HAP-1 (cell line): ENCODE measurements around the gene FBLN5.

Experiments
- DNase-seq, 2 experiments: peaks; one replicate each; pipeline ENCODE4 v3.0.0-alpha.2; 2016 to 2020; ENCODE audit warnings: low spot score in 2 of 2
- H3K27me3 ChIP-seq: fragments of 250-450 bp; sonication (Bioruptor Pico); 2 replicates; pipeline ENCODE4 v1.5.1; 2020; ENCODE audit warnings: low read depth, mild to moderate bottlenecking, moderate library complexity
- H3K36me3 ChIP-seq: fragments of 250-450 bp; sonication (Bioruptor Pico); replicated peaks from 2 replicates; pipeline ENCODE4 v1.5.1; 2020; ENCODE audit warnings: mild to moderate bottlenecking
- H3K4me1 ChIP-seq: fragments of 250-450 bp; sonication (Bioruptor Pico); 2 replicates; pipeline ENCODE4 v1.5.1; 2020; ENCODE audit warnings: mild to moderate bottlenecking
- H3K4me3 ChIP-seq: fragments of 250-450 bp; sonication (Bioruptor Pico); 2 replicates; pipeline ENCODE4 v1.5.1; 2020; ENCODE audit warnings: mild to moderate bottlenecking, moderate library complexity
- H3K9me3 ChIP-seq: fragments of 250-450 bp; sonication (Bioruptor Pico); 2 replicates; pipeline ENCODE4 v1.5.1; 2020; ENCODE audit warnings: mild to moderate bottlenecking, moderate library complexity
- in situ Hi-C: fragments of 300-500 bp; cut with MboI; formaldehyde crosslinking; loops from 3 replicates; pipeline ENCODE4 v1.14.3; 2020; ENCODE audit warnings: low sequenced_read_pairs, inconsistent platforms, mixed read lengths

FBLN5 gene, protein sequence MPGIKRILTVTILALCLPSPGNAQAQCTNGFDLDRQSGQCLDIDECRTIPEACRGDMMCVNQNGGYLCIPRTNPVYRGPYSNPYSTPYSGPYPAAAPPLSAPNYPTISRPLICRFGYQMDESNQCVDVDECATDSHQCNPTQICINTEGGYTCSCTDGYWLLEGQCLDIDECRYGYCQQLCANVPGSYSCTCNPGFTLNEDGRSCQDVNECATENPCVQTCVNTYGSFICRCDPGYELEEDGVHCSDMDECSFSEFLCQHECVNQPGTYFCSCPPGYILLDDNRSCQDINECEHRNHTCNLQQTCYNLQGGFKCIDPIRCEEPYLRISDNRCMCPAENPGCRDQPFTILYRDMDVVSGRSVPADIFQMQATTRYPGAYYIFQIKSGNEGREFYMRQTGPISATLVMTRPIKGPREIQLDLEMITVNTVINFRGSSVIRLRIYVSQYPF

GRCh38 chr14:91947475-91948184 is at the start of gene FBLN5:
Gene FBLN5, minus strand, starts transcription at chr14:91947694. Its CDS starts 465 bp downstream, at chr14:91947229.
- H3K4me1 ChIP-seq = peaks cover 8% of the 10 kb centered on the region; the same call in 1 of the 2 replicates
- in situ Hi-C loops = no loop called here
- peak within 1 kb of the TSS; percentile 48 for H3K4me3 ChIP-seq
- no peaks in the 10 kb centered on the region for H3K9me3 ChIP-seq
- H3K27me3 ChIP-seq = no peaks in the 10 kb centered on the region
- no peaks in the 10 kb centered on the region for H3K36me3 ChIP-seq
- DNase-seq = peak; percentile 57 to 75

GRCh38 chr14:91996948-91997371 is 49.5 kb upstream of the FBLN5 start:
- peak; percentile 11 to 47 for DNase-seq
- H3K4me1 ChIP-seq = no peaks in the 10 kb centered on the region
- in situ Hi-C loops = no loop called here
- H3K9me3 ChIP-seq = no peaks in the 10 kb centered on the region
- no peaks in the 10 kb centered on the region for H3K27me3 ChIP-seq
- H3K4me3 ChIP-seq = no peak overlapping the region
- peaks cover 17% of the 10 kb centered on the region for H3K36me3 ChIP-seq

DNA sequence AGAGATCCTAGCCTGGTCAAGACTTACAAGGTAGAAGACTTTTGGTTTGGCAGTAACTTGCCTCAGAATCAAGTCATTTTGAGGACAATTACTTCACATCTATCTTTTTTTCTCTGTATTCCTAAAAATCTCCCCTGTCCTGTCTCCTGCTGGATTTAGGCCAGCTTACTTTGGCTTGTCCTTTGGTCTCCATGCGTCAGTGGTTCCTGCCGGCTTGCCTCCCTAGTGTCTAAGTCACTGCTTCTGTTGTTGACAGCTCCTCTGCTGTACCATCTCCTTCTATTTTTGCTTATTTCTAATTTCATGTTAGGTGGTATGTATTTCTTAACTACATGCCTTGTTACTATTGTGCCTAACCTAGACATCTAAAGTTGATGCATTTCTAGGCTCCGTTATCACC is 39.7 kb upstream of the FBLN5 start:
- Histone ChIP-seq H3K36me3 (peaks cover 26% of the 10 kb centered on the region; the same call in 1 of the 2 replicates), H3K9me3 (no peaks in the 10 kb centered on the region), H3K27me3 (no peaks in the 10 kb centered on the region), H3K4me1 (no peaks in the 10 kb centered on the region), H3K4me3 (no peak overlapping the region)
- no peak for DNase-seq
- in situ Hi-C loops = no loop called here

GRCh38 chr14:91985521-91986255 is 38.2 kb upstream of the FBLN5 start:
- no peak for DNase-seq
- in situ Hi-C loops = no loop called here
- no peak overlapping the region for H3K4me3 ChIP-seq
- no peaks in the 10 kb centered on the region for H3K9me3 ChIP-seq
- H3K4me1 ChIP-seq = no peaks in the 10 kb centered on the region
- no peaks in the 10 kb centered on the region for H3K27me3 ChIP-seq
- peaks cover 23% of the 10 kb centered on the region; the same call in 1 of the 2 replicates for H3K36me3 ChIP-seq

DNA sequence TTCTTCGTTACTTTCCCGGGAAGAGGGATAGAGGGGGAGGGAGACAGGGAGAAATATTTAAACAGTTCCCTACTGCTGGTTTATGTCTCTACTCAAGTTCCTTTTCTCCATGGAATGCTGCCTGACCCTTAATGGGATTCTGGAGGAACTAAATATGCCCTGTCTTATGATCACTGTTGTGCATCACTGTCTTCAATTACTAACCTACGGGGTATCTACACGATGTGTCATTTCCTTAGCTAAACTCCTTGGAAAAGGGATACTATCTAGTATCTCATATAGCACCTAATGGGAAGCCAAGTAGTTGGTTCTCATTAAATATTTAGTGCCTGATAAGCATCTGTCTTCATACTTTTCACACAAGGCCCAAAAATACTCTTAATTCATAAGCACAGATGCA is 37.5 kb upstream of the FBLN5 start:
- H3K4me1 ChIP-seq = no peaks in the 10 kb centered on the region
- in situ Hi-C loops = no loop called here

DNA sequence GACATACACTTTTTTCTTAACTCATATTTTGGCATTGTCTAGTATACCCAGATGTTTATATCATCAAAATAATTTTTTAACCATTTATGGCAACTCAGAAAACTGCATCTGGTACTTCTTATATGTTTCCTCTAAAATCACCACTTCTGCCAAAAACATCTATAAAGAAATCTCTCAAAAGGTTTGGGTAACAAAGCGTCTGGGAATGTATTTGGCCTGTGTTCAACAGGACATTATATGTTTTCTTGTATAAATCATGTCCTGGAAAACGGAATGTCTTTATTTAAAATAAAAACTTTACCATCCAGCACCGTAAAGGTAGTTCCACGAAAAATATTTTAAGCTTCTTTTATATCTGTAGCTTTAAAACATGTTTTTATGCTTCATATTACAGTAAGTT is 36.1 kb upstream of the FBLN5 start:
- H3K36me3 ChIP-seq = peaks cover 23% of the 10 kb centered on the region

More for the DNA sequence above, 37.5 kb upstream of the FBLN5 start:
- Histone ChIP-seq H3K36me3 (peaks cover 23% of the 10 kb centered on the region), H3K9me3 (no peaks in the 10 kb centered on the region), H3K4me3 (no peak overlapping the region), H3K27me3 (no peaks in the 10 kb centered on the region)
- DNase-seq = no peak

GRCh38 chr14:91980157-91980556 is 32.7 kb upstream of the FBLN5 start:
- no peak for DNase-seq
- in situ Hi-C loops = no loop called here
- Histone ChIP-seq H3K36me3 (peaks cover 5% of the 10 kb centered on the region; the same call in 1 of the 2 replicates), H3K27me3 (no peaks in the 10 kb centered on the region), H3K4me3 (no peak overlapping the region), H3K9me3 (no peaks in the 10 kb centered on the region), H3K4me1 (no peaks in the 10 kb centered on the region)

More for the DNA sequence above, 36.1 kb upstream of the FBLN5 start:
- DNase-seq = no peak
- in situ Hi-C loops = no loop called here
- no peaks in the 10 kb centered on the region for H3K27me3 ChIP-seq
- no peaks in the 10 kb centered on the region for H3K4me1 ChIP-seq
- no peak overlapping the region for H3K4me3 ChIP-seq
- no peaks in the 10 kb centered on the region for H3K9me3 ChIP-seq

- Histone ChIP-seq H3K27me3 (no peaks in the 10 kb centered on the region), H3K36me3 (peaks cover 3% of the 10 kb centered on the region), H3K4me3 (no peak overlapping the region), H3K9me3 (no peaks in the 10 kb centered on the region), H3K4me1 (no peaks in the 10 kb centered on the region)
- in situ Hi-C loops = no loop called here
- no peak for DNase-seq
These were observed 30.4 kb upstream of the FBLN5 start for GRCh38 chr14:91977884-91978283.

DNA sequence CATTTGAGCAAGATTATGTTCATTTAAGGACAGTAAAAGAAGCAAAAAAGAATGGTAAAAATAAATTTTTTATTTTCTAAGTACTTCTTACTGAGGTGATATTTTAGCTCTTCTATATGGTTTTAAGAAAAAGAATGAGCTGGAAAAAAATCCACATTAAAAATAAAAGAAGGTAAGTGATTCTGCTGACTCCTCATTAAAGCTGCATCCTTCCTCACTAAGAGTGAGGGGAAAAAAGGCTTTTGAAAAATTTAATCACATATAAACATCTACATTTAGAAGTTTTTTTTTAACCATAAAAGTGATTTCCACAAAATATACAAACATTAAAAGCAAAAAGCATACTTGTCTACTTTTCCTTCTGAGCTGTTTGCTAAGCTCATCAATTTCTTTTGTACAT is 28.3 kb upstream of the FBLN5 start:
- no peak for DNase-seq
- Histone ChIP-seq H3K27me3 (no peaks in the 10 kb centered on the region), H3K4me3 (no peak overlapping the region), H3K36me3 (peaks cover 8% of the 10 kb centered on the region), H3K4me1 (no peaks in the 10 kb centered on the region), H3K9me3 (no peaks in the 10 kb centered on the region)
- in situ Hi-C loops = no loop called here

DNA sequence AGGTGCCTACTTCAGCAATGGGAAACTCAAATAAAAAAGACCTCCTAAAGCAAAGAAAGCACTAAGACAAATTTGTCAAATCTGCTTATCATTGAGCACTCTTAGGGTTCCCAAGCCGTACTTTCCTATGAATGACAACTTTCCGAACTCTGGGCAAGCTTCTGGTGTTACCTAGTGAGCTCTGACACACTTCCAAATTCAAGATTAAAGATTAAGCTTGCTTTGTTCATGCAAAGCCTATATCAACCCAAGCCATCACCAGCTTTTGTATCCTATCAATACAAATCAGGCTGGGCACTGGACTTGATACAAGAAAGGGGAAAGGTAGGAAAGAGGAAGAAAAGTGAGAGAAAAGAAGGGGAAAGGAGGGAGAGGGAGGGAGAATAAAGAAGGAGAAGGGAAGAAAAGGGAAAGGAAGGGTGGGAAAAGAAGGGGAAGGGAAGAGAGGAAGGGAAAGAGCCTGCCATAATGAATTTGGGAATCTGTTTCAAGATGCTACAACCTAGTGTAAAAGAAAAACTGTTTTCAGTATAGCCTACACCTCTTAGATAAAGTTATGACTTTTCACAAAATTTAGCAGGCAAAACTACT is 23.8 kb upstream of the FBLN5 start:
- no peaks in the 10 kb centered on the region for H3K4me1 ChIP-seq
- DNase-seq = no peak
- in situ Hi-C loops = no loop called here
- no peaks in the 10 kb centered on the region for H3K9me3 ChIP-seq
- H3K27me3 ChIP-seq = no peaks in the 10 kb centered on the region
- peaks cover 11% of the 10 kb centered on the region for H3K36me3 ChIP-seq
- H3K4me3 ChIP-seq = no peak overlapping the region

GRCh38 chr14:91968280-91968679 is 20.8 kb upstream of the FBLN5 start:
- H3K9me3 ChIP-seq = no peaks in the 10 kb centered on the region
- H3K36me3 ChIP-seq = peaks cover 8% of the 10 kb centered on the region
- H3K4me3 ChIP-seq = no peak overlapping the region
- H3K4me1 ChIP-seq = no peaks in the 10 kb centered on the region
- in situ Hi-C loops = no loop called here
- no peaks in the 10 kb centered on the region for H3K27me3 ChIP-seq
- no peak for DNase-seq

DNA sequence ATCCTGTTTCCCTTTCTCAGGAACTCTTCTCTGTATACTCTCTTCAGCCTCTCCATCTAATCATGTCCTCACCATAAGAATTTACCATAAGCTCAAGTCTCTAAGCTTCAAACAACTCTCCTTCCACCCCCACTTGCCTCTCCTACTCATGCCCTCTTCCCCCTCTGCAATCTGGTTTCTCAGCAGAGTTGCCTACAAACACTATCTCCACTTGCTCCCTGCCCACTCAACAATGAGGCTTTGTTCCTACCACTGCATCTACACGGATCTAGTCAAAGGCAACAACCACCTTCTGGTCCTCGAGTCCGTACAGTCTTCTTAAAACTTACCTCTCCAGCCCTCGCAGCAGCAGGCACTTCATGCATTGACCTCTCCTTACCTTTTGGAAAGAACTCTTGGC is 17.2 kb upstream of the FBLN5 start:
- Histone ChIP-seq H3K4me3 (no peak overlapping the region), H3K27me3 (no peaks in the 10 kb centered on the region), H3K9me3 (no peaks in the 10 kb centered on the region), H3K4me1 (no peaks in the 10 kb centered on the region), H3K36me3 (peaks cover 4% of the 10 kb centered on the region)
- in situ Hi-C loops = no loop called here
- DNase-seq = no peak

- Histone ChIP-seq H3K36me3 (no peaks in the 10 kb centered on the region; the same call in 1 of the 2 replicates), H3K9me3 (no peaks in the 10 kb centered on the region), H3K27me3 (no peaks in the 10 kb centered on the region), H3K4me1 (no peaks in the 10 kb centered on the region), H3K4me3 (no peak overlapping the region)
- DNase-seq = no peak
- in situ Hi-C loops = no loop called here
These were observed 16.5 kb upstream of the FBLN5 start for GRCh38 chr14:91964011-91964410.
